ENCODE data around the gene HPGD. TPM values are rescaled to one million over a fixed set of nuclear protein-coding genes. Genes with fewer than 3 reads are reported as not detected.

HPGD gene
- total RNA-seq = 0.30 and 0.51 TPM in 2 replicates

DNA sequence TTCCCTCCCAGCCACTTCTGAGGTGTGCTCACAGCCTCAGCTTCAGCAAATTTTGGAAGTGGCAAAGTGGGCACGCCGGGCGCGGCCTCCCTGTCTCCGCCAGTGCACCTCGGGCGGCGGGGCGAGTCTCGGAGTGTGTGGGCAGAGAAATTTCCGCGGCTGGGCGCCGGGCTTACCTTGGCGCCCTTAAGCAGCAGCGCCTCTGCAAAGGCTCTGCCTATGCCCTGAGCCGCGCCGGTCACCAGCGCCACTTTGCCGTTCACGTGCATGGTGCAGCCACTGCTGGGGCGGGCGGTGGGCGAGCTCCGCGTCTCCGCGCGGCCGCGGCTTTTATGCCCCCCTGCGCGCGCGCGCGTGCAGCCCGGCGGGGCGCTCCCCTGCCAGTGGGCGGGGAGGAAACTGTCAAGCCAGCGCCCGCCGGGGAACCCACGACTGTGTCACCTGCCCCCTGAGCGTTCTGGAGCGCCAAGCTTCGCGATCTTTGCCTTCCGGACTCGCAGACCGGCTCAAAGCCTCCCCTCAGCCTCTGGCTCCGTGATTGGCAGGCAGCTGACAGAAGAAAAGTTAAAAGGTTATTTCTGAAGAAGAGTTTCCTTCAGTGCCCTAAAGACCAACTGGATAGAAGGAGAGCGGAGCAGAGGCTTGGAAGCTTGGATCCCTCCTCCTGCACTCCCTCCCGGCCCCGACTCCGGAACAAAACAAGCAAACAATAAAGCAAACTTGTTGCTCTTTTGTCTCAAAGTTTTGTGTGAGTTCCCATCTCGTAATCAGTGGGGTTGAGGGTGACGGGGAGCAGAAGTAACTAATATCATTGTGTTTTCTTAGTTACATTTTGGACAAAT lies at the start of gene HPGD:
Gene HPGD, minus strand, starts transcription at position 306 of the 842 bp plus-strand sequence. Its CDS starts 37 bp downstream, at position 269.

Other genes starting within 250 kb of the HPGD start
- gene FBXO8, start 238.8 kb downstream of the HPGD start, total RNA-seq = 31.7 and 47.2 TPM in 2 replicates
- 18.7 and 23.2 TPM in 2 replicates for gene CEP44, start 238.6 kb downstream of the HPGD start, total RNA-seq

All from smooth muscle cell of the umbilical artery (primary cell).